ENCODE data around the gene TRAPPC2L. TPM values are rescaled to one million over a fixed set of nuclear protein-coding genes. Genes with fewer than 3 reads are reported as not detected.

The TRAPPC2L gene
- total and polyA plus RNA-seq, 2 experiments from 2014 or later: 59.3 to 167 TPM

GRCh38 chr16:88909431-88910210 lies 52.7 kb downstream of the TRAPPC2L start:
- H3K27me3 Mint-ChIP-seq (ENCODE audit: insufficient read depth, low read depth, poor library complexity): peaks cover 13% of the 10 kb centered on the region
- no peak overlapping the region for H3K27ac Mint-ChIP-seq
- Histone ChIP-seq H3K36me3 (ENCODE audit: insufficient read depth) (no peaks in the 10 kb centered on the region), H3K4me1 (ENCODE audit: insufficient read depth) (no peaks in the 10 kb centered on the region), H3K4me2 (no peak overlapping the region), H4K20me1 (replicated peaks; ENCODE audit: insufficient read depth) (no peaks in the 10 kb centered on the region), H3K4me3 (no peak overlapping the region), H3F3A (replicated peaks; ENCODE audit: low read depth) (no peaks in the 10 kb centered on the region), H2AFZ (no peak overlapping the region), H3K79me2 (replicated peaks; ENCODE audit: insufficient read depth) (no peaks in the 10 kb centered on the region), H3K27me3 (ENCODE audit: insufficient read depth) (no peaks in the 10 kb centered on the region), H3K27ac (ENCODE audit: low read depth) (no peak overlapping the region), H3K9me2 (ENCODE audit: insufficient read depth) (no peaks in the 10 kb centered on the region)
- TF ChIP-seq EZH2 (IDR thresholded peaks at IDR 0.05; ENCODE audit: low read depth, unreplicated experiment) (no peak), POLR2AphosphoS5 (IDR thresholded peaks at IDR 0.05; ENCODE audit: low read depth) (no peak), ZNF114 (CRISPR knock-in tag; IDR thresholded peaks at IDR 0.05) (no peak), STAT1 (IDR thresholded peaks at IDR 0.05; ENCODE audit: unreplicated experiment) (no peak), CREB1 (CRISPR knock-in tag; IDR thresholded peaks at IDR 0.05; ENCODE audit: low read depth) (no peak), ZNF462 (CRISPR knock-in tag; IDR thresholded peaks at IDR 0.05) (no peak), ETS1 (IDR thresholded peaks at IDR 0.05) (no peak), NANOG (IDR thresholded peaks at IDR 0.05; ENCODE audit: borderline replicate concordance) (no peak), JUNB (IDR thresholded peaks at IDR 0.05; ENCODE audit: unreplicated experiment) (no peak), ZNF331 (CRISPR knock-in tag; IDR thresholded peaks at IDR 0.05; ENCODE audit: low read depth) (no peak)
- TF ChIP-seq, protein P1, sequence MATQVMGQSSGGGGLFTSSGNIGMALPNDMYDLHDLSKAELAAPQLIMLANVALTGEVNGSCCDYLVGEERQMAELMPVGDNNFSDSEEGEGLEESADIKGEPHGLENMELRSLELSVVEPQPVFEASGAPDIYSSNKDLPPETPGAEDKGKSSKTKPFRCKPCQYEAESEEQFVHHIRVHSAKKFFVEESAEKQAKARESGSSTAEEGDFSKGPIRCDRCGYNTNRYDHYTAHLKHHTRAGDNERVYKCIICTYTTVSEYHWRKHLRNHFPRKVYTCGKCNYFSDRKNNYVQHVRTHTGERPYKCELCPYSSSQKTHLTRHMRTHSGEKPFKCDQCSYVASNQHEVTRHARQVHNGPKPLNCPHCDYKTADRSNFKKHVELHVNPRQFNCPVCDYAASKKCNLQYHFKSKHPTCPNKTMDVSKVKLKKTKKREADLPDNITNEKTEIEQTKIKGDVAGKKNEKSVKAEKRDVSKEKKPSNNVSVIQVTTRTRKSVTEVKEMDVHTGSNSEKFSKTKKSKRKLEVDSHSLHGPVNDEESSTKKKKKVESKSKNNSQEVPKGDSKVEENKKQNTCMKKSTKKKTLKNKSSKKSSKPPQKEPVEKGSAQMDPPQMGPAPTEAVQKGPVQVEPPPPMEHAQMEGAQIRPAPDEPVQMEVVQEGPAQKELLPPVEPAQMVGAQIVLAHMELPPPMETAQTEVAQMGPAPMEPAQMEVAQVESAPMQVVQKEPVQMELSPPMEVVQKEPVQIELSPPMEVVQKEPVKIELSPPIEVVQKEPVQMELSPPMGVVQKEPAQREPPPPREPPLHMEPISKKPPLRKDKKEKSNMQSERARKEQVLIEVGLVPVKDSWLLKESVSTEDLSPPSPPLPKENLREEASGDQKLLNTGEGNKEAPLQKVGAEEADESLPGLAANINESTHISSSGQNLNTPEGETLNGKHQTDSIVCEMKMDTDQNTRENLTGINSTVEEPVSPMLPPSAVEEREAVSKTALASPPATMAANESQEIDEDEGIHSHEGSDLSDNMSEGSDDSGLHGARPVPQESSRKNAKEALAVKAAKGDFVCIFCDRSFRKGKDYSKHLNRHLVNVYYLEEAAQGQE (IDR thresholded peaks at IDR 0.05; ENCODE audit: unreplicated experiment): no peak
- TF ChIP-seq, protein P2, sequence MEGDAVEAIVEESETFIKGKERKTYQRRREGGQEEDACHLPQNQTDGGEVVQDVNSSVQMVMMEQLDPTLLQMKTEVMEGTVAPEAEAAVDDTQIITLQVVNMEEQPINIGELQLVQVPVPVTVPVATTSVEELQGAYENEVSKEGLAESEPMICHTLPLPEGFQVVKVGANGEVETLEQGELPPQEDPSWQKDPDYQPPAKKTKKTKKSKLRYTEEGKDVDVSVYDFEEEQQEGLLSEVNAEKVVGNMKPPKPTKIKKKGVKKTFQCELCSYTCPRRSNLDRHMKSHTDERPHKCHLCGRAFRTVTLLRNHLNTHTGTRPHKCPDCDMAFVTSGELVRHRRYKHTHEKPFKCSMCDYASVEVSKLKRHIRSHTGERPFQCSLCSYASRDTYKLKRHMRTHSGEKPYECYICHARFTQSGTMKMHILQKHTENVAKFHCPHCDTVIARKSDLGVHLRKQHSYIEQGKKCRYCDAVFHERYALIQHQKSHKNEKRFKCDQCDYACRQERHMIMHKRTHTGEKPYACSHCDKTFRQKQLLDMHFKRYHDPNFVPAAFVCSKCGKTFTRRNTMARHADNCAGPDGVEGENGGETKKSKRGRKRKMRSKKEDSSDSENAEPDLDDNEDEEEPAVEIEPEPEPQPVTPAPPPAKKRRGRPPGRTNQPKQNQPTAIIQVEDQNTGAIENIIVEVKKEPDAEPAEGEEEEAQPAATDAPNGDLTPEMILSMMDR (conservative IDR thresholded peaks at IDR 0.05; ENCODE audit: low read depth in 2 of 2): no peak
- no peak for ATAC-seq
- DNase-seq (ENCODE audit: low spot score): no peak
- no peaks in the 10 kb centered on the region; the same call in 1 of the 3 replicates for H3K9me3 Mint-ChIP-seq
- H3K4me1 Mint-ChIP-seq: peaks cover 5% of the 10 kb centered on the region; the same call in 2 of the 3 replicates
- no peak overlapping the region for H3K4me3 Mint-ChIP-seq
- H3K36me3 Mint-ChIP-seq (ENCODE audit: low read depth): no peaks in the 10 kb centered on the region; the same call in 2 of the 3 replicates
